Measurements from ENCODE around the gene GIT1.

DNA sequence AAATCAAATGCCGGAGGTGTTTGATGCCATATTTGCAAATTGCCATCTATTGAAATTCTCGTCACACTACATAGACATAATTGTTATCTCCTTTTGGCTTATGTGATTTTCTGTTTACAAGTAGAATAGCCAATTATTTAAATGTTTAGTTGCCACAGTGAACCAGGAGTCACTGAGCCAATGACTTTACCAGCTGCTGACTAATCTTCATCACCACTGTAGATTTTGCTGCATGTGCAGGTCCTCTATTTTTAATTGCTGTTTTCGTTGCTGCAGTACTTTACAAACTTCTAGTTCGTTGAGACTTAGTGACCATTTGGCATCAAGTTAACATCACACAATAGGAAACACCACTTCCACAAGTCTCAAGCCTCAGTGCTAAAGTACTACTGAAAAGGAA lies 45.4 kb downstream of the GIT1 start:
- TF ChIP-seq CTCF (IDR thresholded peaks at IDR 0.05) (no peak), MAX (IDR thresholded peaks at IDR 0.05; ENCODE audit: low read depth) (no peak), EZH2phosphoT487 (IDR thresholded peaks at IDR 0.05; ENCODE audit: borderline replicate concordance, low read depth) (no peak), RAD21 (IDR thresholded peaks at IDR 0.05; ENCODE audit: low read length) (no peak), POLR2AphosphoS5 (IDR thresholded peaks at IDR 0.05; ENCODE audit: low read depth, low read length) (no peak), NFIC (IDR thresholded peaks at IDR 0.05; ENCODE audit: borderline replicate concordance) (no peak), YY1 (IDR thresholded peaks at IDR 0.05; ENCODE audit: low read depth) (no peak), JUND (IDR thresholded peaks at IDR 0.05) (no peak)
